ENCODE results near the gene TAS2R20.
"Not testable (repeated sequence)": the region's sequence is repeated elsewhere in the genome, so short reads cannot be mapped to it uniquely, and the experiment has no call there.

TAS2R20 gene

GRCh38 chr12:10998204-10998603 is at the start of gene TAS2R20:
Gene TAS2R20, minus strand, starts transcription at chr12:10998304. Its CDS starts 429 bp downstream, at chr12:10997875.
- DNase-seq (ENCODE audit: low spot score), result no peak

GRCh38 chr12:11041366-11041765 is 43.3 kb upstream of the TAS2R20 start:
- not testable (repeated sequence) for DNase-seq (ENCODE audit: low spot score)

GRCh38 chr12:11040162-11040561 is 42.1 kb upstream of the TAS2R20 start:
- no peak for DNase-seq (ENCODE audit: low spot score)

GRCh38 chr12:11039171-11039570 is 41.1 kb upstream of the TAS2R20 start:
- no peak for DNase-seq (ENCODE audit: low spot score)

- not testable (repeated sequence) for DNase-seq (ENCODE audit: low spot score)
Observed at GRCh38 chr12:11033959-11034358, 35.9 kb upstream of the TAS2R20 start.

- no peak for DNase-seq (ENCODE audit: low spot score)
Observed at GRCh38 chr12:11031307-11031706, 33.2 kb upstream of the TAS2R20 start, which contains the start of gene TAS2R31. Gene TAS2R31, minus strand, starts transcription at chr12:11031407. Its CDS starts 72 bp downstream, at chr12:11031335.

GRCh38 chr12:11026118-11026517 is 28.0 kb upstream of the TAS2R20 start:
- no peak for DNase-seq (ENCODE audit: low spot score)

GRCh38 chr12:11023387-11023786 is 25.3 kb upstream of the TAS2R20 start:
- no peak for DNase-seq (ENCODE audit: low spot score)

- DNase-seq (ENCODE audit: low spot score), result no peak
Observed at GRCh38 chr12:11022520-11022919, 24.4 kb upstream of the TAS2R20 start, which contains the start of gene TAS2R19. Gene TAS2R19, minus strand, starts transcription at chr12:11022620. Its CDS starts 49 bp downstream, at chr12:11022571.

GRCh38 chr12:11016937-11017336 is 18.8 kb upstream of the TAS2R20 start:
- no peak for DNase-seq (ENCODE audit: low spot score)

- DNase-seq (ENCODE audit: low spot score), result no peak
Observed at GRCh38 chr12:11015775-11016430, 17.8 kb upstream of the TAS2R20 start.

- no peak for DNase-seq (ENCODE audit: low spot score)
Observed at GRCh38 chr12:11014234-11014633, 16.1 kb upstream of the TAS2R20 start.

- DNase-seq (ENCODE audit: low spot score), result no peak
Observed at GRCh38 chr12:11007608-11008007, 9.5 kb upstream of the TAS2R20 start.

- no peak for DNase-seq (ENCODE audit: low spot score)
Observed at GRCh38 chr12:10994307-10994706, 3.8 kb downstream of the TAS2R20 start.

GRCh38 chr12:10989107-10989506 is 9.0 kb downstream of the TAS2R20 start:
- no peak for DNase-seq (ENCODE audit: low spot score)

- no peak for DNase-seq (ENCODE audit: low spot score)
Observed at GRCh38 chr12:10986812-10987211, 11.3 kb downstream of the TAS2R20 start, which contains the start of gene TAS2R50. Gene TAS2R50, minus strand, starts transcription at chr12:10986912. Its CDS starts 52 bp downstream, at chr12:10986860.

GRCh38 chr12:10982244-10982643 is 15.9 kb downstream of the TAS2R20 start:
- DNase-seq (ENCODE audit: low spot score), result no peak

GRCh38 chr12:10974965-10975364 is 23.1 kb downstream of the TAS2R20 start:
- DNase-seq (ENCODE audit: low spot score), result no peak

- DNase-seq (ENCODE audit: low spot score), result no peak
Observed at GRCh38 chr12:10968765-10969456, 29.2 kb downstream of the TAS2R20 start.

GRCh38 chr12:10967409-10967808 is 30.7 kb downstream of the TAS2R20 start:
- DNase-seq (ENCODE audit: low spot score), result no peak

- no peak for DNase-seq (ENCODE audit: low spot score)
Observed at GRCh38 chr12:10966314-10966713, 31.8 kb downstream of the TAS2R20 start.

- DNase-seq (ENCODE audit: low spot score), result no peak
Observed at GRCh38 chr12:10965476-10965875, 32.6 kb downstream of the TAS2R20 start.

- no peak for DNase-seq (ENCODE audit: low spot score)
Observed at GRCh38 chr12:10960211-10960610, 37.9 kb downstream of the TAS2R20 start.
